Right lobe of liver (tissue), 4 donors: ENCODE measurements around the gene GOLGA8B.

Experiments
- POLR2A ChIP-seq: fragments of 450-650 bp; IDR thresholded peaks from one replicate; pipeline ENCODE4 v1.6.1; 2017; ENCODE audit warnings: antibody characterized with exemption, mild to moderate bottlenecking
- TF ChIP-seq, protein P1 (sequence below), 4 donors: fragments of 200-600 bp in 3 of 4; fragments of 450-650 bp in 1 of 4; IDR thresholded peaks; one replicate each; pipeline versions ENCODE4 v1.5.1 to v1.8.0; 2016 to 2022; ENCODE audit warnings: antibody characterized with exemption in 4 of 4, mild to moderate bottlenecking in 2 of 4
- donor health status: DM: no; HTN: no; CAD: no.
- donor health status: DM: no; HTN: no; CAD: no.
- donor health status: DM: no; HTN: yes; CAD: no.

DNA sequence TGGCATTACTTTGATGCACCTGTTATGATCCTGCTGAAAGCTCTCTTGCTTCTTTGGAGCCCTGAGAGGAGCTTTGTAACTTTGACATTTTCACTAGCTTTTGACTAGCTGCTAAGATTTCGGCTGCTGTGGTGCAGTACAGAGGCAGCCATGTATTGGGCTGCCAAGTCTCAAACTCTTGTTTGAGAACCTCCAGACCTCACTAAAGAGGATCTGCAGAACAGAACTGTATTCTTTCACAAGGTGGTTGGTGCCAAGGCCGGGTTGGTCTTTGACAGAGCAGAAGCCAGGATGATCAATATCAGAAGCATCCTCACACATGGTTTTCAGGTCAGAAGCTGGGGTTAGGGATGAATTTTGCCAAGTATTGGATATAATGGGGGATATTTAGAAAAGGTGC lies 34.6 kb upstream of the GOLGA8B start:
- TF ChIP-seq, protein P1, sequence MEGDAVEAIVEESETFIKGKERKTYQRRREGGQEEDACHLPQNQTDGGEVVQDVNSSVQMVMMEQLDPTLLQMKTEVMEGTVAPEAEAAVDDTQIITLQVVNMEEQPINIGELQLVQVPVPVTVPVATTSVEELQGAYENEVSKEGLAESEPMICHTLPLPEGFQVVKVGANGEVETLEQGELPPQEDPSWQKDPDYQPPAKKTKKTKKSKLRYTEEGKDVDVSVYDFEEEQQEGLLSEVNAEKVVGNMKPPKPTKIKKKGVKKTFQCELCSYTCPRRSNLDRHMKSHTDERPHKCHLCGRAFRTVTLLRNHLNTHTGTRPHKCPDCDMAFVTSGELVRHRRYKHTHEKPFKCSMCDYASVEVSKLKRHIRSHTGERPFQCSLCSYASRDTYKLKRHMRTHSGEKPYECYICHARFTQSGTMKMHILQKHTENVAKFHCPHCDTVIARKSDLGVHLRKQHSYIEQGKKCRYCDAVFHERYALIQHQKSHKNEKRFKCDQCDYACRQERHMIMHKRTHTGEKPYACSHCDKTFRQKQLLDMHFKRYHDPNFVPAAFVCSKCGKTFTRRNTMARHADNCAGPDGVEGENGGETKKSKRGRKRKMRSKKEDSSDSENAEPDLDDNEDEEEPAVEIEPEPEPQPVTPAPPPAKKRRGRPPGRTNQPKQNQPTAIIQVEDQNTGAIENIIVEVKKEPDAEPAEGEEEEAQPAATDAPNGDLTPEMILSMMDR (IDR thresholded peaks at IDR 0.05) = no peak
- TF ChIP-seq POLR2A = no peak
